ENCODE data around the gene HOXB5. TPM values are rescaled to one million over a fixed set of nuclear protein-coding genes. Genes with fewer than 3 reads are reported as not detected.

The HOXB5 gene
- total RNA-seq, 1 donor from 2014 or later = not detected

GRCh38 chr17:48575673-48576478, 17.7 kb downstream of the HOXB5 start:
- Histone ChIP-seq H3K79me2 (ENCODE audit: insufficient read depth, low read length) (peaks cover 79% of the 10 kb centered on the region), H3K4me3 (ENCODE audit: insufficient read depth, low read depth, low read length) (peak overlapping the region; percentile 36), H3K9ac (ENCODE audit: low read length) (peak overlapping the region; percentile 81), H2AFZ (ENCODE audit: low read depth, low read length) (no peak overlapping the region), H3K27ac (ENCODE audit: low read depth, low read length) (peak overlapping the region; percentile 77), H3K4me1 (ENCODE audit: insufficient read depth, low read length) (peaks cover 21% of the 10 kb centered on the region), H3K27me3 (ENCODE audit: insufficient read depth, low read length) (peaks cover 91% of the 10 kb centered on the region), H3K4me2 (ENCODE audit: low read length) (peak overlapping the region; percentile 80), H3K36me3 (ENCODE audit: insufficient read depth, low read length) (no peaks in the 10 kb centered on the region), H3K9me3 (ENCODE audit: insufficient read depth, low read depth, low read length) (no peaks in the 10 kb centered on the region), H4K20me1 (ENCODE audit: insufficient read depth, low read length) (peaks cover 4% of the 10 kb centered on the region)
- no peak for DNase-seq (ENCODE audit: low read depth)
- Mint-ChIP-seq H3K9me3 (ENCODE audit: unreplicated experiment) (peaks cover 20% of the 10 kb centered on the region), H3K36me3 (ENCODE audit: low read depth, unreplicated experiment) (peaks cover 3% of the 10 kb centered on the region), H3K4me1 (ENCODE audit: low read depth, unreplicated experiment) (no peaks in the 10 kb centered on the region), H3K4me3 (ENCODE audit: unreplicated experiment) (no peak overlapping the region), H3K27me3 (ENCODE audit: low read depth, unreplicated experiment) (peaks cover 49% of the 10 kb centered on the region), H3K27ac (ENCODE audit: unreplicated experiment) (no peak overlapping the region)
- no peak for FAIRE-seq
- TF ChIP-seq CTCF (IDR thresholded peaks at IDR 0.05; ENCODE audit: insufficient read depth, low read depth, low read length) (no peak), EZH2 (IDR thresholded peaks at IDR 0.05; ENCODE audit: insufficient read depth, low read length) (no peak)

- DNase-seq (ENCODE audit: low read depth) (peak; percentile 83), FAIRE-seq (no peak)
- H3K9me3 Mint-ChIP-seq (ENCODE audit: unreplicated experiment) = peaks cover 20% of the 10 kb centered on the region
- Histone ChIP-seq H4K20me1 (ENCODE audit: insufficient read depth, low read length) (no peaks in the 10 kb centered on the region), H3K9me3 (ENCODE audit: insufficient read depth, low read depth, low read length) (no peaks in the 10 kb centered on the region), H3K4me2 (ENCODE audit: low read length) (peak overlapping the region; percentile 80), H2AFZ (ENCODE audit: low read depth, low read length) (no peak overlapping the region), H3K36me3 (ENCODE audit: insufficient read depth, low read length) (no peaks in the 10 kb centered on the region), H3K4me1 (ENCODE audit: insufficient read depth, low read length) (peaks cover 26% of the 10 kb centered on the region), H3K27ac (ENCODE audit: low read depth, low read length) (peak overlapping the region; percentile 77), H3K27me3 (ENCODE audit: insufficient read depth, low read length) (peaks cover 91% of the 10 kb centered on the region), H3K79me2 (ENCODE audit: insufficient read depth, low read length) (peaks cover 79% of the 10 kb centered on the region), H3K4me3 (ENCODE audit: insufficient read depth, low read depth, low read length) (peak overlapping the region; percentile 34), H3K9ac (ENCODE audit: low read length) (peak overlapping the region; percentile 82)
- TF ChIP-seq CTCF (IDR thresholded peaks at IDR 0.05; ENCODE audit: insufficient read depth, low read depth, low read length) (no peak), EZH2 (IDR thresholded peaks at IDR 0.05; ENCODE audit: insufficient read depth, low read length) (no peak)
- no peak overlapping the region for H3K27ac Mint-ChIP-seq (ENCODE audit: unreplicated experiment)
- peaks cover 3% of the 10 kb centered on the region for H3K36me3 Mint-ChIP-seq (ENCODE audit: low read depth, unreplicated experiment)
- peaks cover 42% of the 10 kb centered on the region for H3K27me3 Mint-ChIP-seq (ENCODE audit: low read depth, unreplicated experiment)
- no peak overlapping the region for H3K4me3 Mint-ChIP-seq (ENCODE audit: unreplicated experiment)
- H3K4me1 Mint-ChIP-seq (ENCODE audit: low read depth, unreplicated experiment) = no peaks in the 10 kb centered on the region
These were observed 18.5 kb downstream of the HOXB5 start for GRCh38 chr17:48575066-48575582.
